Activated T-cell treated with anti-CD3 and anti-CD28 coated beads for 24 hours (primary cell): ENCODE results near the gene STXBP1.
"Not testable (repeated sequence)": the region's sequence is repeated elsewhere in the genome, so short reads cannot be mapped to it uniquely, and the experiment has no call there.

Experiments used
- DNase-seq: peaks from one replicate; pipeline ENCODE4 v3.0.0-alpha.2; 2020; ENCODE audit warnings: low read depth

Gene STXBP1

GRCh38 chr9:127577194-127577593 is 34.9 kb upstream of the STXBP1 start:
- not testable (repeated sequence) for DNase-seq

- DNase-seq: no peak
These were observed 33.5 kb upstream of the STXBP1 start for GRCh38 chr9:127578627-127578951.

GRCh38 chr9:127578952-127579853 is 32.9 kb upstream of the STXBP1 start:
- peak; percentile 61 for DNase-seq

- DNase-seq: no peak
These were observed 31.7 kb upstream of the STXBP1 start for GRCh38 chr9:127580366-127580765.

- DNase-seq: no peak
These were observed 31.1 kb upstream of the STXBP1 start for GRCh38 chr9:127580879-127581475.

- DNase-seq: not testable (repeated sequence)
These were observed 27.6 kb upstream of the STXBP1 start for GRCh38 chr9:127584474-127584805.

GRCh38 chr9:127585161-127585819 is 26.8 kb upstream of the STXBP1 start:
- no peak for DNase-seq

GRCh38 chr9:127586096-127586495 is 26.0 kb upstream of the STXBP1 start:
- no peak for DNase-seq

- DNase-seq: no peak
These were observed 25.5 kb upstream of the STXBP1 start for GRCh38 chr9:127586537-127586936.

GRCh38 chr9:127587966-127588365 is 24.1 kb upstream of the STXBP1 start:
- DNase-seq: no peak

- no peak for DNase-seq
These were observed 23.2 kb upstream of the STXBP1 start for GRCh38 chr9:127588740-127589506.

- DNase-seq: no peak
These were observed 22.1 kb upstream of the STXBP1 start for GRCh38 chr9:127589955-127590370.

- no peak for DNase-seq
These were observed 16.5 kb upstream of the STXBP1 start for GRCh38 chr9:127595611-127596010.

- DNase-seq: no peak
These were observed 13.1 kb upstream of the STXBP1 start for GRCh38 chr9:127598839-127599549.

- no peak for DNase-seq
These were observed 12.6 kb upstream of the STXBP1 start for GRCh38 chr9:127599550-127599891.

- DNase-seq: no peak
These were observed 8.9 kb upstream of the STXBP1 start for GRCh38 chr9:127603226-127603625.

GRCh38 chr9:127606043-127606442 is 6.0 kb upstream of the STXBP1 start:
- no peak for DNase-seq

GRCh38 chr9:127608104-127608966 is 3.7 kb upstream of the STXBP1 start:
- DNase-seq: peak; percentile 64

- no peak for DNase-seq
These were observed 526 bp upstream of the STXBP1 start for GRCh38 chr9:127611603-127611898.

- DNase-seq: peak; percentile 11
These were observed 984 bp downstream of the STXBP1 start for GRCh38 chr9:127612939-127613582.

GRCh38 chr9:127613583-127613954 is 1.5 kb downstream of the STXBP1 start:
- no peak for DNase-seq
